ENCODE data around the gene RMDN2. TPM values are rescaled to one million over a fixed set of nuclear protein-coding genes. Genes with fewer than 3 reads are reported as not detected.

The RMDN2 gene, protein sequence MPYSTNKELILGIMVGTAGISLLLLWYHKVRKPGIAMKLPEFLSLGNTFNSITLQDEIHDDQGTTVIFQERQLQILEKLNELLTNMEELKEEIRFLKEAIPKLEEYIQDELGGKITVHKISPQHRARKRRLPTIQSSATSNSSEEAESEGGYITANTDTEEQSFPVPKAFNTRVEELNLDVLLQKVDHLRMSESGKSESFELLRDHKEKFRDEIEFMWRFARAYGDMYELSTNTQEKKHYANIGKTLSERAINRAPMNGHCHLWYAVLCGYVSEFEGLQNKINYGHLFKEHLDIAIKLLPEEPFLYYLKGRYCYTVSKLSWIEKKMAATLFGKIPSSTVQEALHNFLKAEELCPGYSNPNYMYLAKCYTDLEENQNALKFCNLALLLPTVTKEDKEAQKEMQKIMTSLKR
- total RNA-seq: 1 to 10 TPM; 7.3 to 9.0 (median 8.2) TPM
- 4.9 TPM for polyA plus RNA-seq
- long read RNA-seq, donor 1, transcript RMDN2-202 (11 exons, 1,381 nt): major isoform, 6 of 9 reads
- long read RNA-seq, donor 1, partial matches to known transcripts: 0 of 9 reads
- long read RNA-seq, donor 1, other reads (novel, unspliced or antisense): 3 of 9 reads
- long read RNA-seq, donor 2, partial matches to known transcripts: 0 of 3 reads
- long read RNA-seq, donor 2, other reads (novel, unspliced or antisense): 1 of 3 reads
- long read RNA-seq, donor 3, transcript RMDN2-202 (11 exons, 1,381 nt): major isoform, 7 of 13 reads
- long read RNA-seq, donor 3, partial matches to known transcripts: 1 of 13 reads
- long read RNA-seq, donor 3, other reads (novel, unspliced or antisense): 5 of 13 reads
- long read RNA-seq, donor 4, transcript RMDN2-202 (11 exons, 1,381 nt): major isoform, 5 of 8 reads
- long read RNA-seq, donor 4, partial matches to known transcripts: 1 of 8 reads
- long read RNA-seq, donor 4, other reads (novel, unspliced or antisense): 2 of 8 reads

DNA sequence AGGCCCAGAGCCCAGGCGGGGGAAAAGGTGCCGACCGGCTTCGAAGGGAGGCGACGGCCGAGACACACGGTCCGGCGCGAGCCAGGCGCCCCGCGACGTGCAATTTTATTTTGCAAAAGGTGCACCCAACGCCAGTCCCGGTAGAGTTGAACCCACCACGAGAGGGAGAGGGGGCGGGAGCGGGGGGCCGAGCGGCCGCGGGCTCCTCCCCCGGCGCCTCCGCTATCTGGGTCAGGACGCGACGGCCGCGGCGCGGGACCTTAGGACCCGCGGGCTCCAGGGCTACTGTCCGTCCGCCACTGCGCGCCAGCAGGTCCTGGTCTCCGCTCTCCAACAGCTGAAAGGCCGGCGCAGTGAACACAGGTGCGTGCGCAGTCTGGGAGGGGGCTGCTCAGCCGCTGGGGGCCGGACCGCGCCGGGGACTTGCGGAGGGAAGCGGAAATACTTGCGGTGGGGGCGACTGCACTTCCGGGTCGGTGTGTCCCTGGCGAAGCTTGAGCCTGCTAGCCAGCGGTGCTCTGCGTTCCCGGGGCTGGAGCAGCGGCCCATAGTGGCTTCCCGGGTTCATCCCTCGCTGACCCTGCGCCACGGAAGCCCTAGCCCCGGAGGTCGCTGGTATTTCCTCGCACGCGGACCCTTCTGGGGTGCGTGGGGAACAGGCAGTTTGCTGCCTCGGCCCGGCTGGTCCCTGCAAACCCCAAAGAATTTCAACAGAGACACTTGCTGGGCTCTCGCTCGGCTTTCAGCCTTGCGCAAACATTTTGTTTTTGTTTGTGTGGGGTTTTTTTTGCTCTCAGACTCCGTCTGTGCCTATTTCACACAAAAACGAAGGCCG lies at the start of gene RMDN2:
Gene RMDN2, plus strand, starts transcription at position 225 of the 835 bp plus-strand sequence. CDS start 3,991 bp downstream, outside the sequence.
- peak within 1 kb of the TSS; percentile 70 for H3K4me3 ChIP-seq (ENCODE audit: low read length)
- under 1% methylated on average over 79 of the region's 79 CpGs for WGBS
- intact Hi-C loops (cut with DNase I): no loop called here
- peak; percentile 93 to 97 (median 97) for DNase-seq
- no peaks in the 10 kb centered on the region for H3K9me3 ChIP-seq (ENCODE audit: control insufficient read depth, low read length)
- peak; percentile 98 for ATAC-seq
- no peaks in the 10 kb centered on the region for H3K27me3 ChIP-seq (ENCODE audit: control insufficient read depth, insufficient read depth)
- H3K4me1 ChIP-seq (ENCODE audit: control insufficient read depth, insufficient read depth, low read length): peaks cover 3% of the 10 kb centered on the region
- H3K27ac ChIP-seq (ENCODE audit: low read length): peak within 1 kb of the TSS; percentile 96

DNA sequence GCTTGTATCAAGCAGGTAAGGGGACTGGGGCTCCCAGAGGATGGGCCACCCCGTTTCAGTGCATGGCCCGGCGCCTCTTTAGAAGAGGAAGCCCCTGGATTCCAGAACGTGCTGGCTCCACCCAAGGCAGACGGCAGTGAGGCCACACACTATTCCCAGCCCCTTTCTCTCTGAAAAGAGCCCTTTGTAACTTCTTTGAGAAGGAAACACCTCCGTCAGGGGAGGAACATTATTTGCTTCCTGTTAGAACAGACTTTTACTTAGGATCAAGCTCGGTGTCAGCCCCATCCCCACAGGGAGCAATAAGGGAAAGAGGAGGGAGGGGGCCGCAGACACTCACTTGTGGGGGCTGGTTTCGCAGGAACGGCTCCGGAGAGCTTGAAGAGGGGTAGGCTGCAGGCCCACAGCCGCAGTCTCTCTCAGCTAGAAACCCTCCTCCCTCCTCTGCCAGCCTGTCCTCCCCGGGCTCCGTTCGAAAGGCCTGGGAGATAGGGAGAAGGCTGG lies 49.6 kb upstream of the RMDN2 start:
- Histone ChIP-seq H3K27ac (ENCODE audit: low read length) (peak overlapping the region; percentile 56), H3K4me1 (ENCODE audit: control insufficient read depth, insufficient read depth, low read length) (peaks cover 23% of the 10 kb centered on the region), H3K27me3 (ENCODE audit: control insufficient read depth, insufficient read depth) (no peaks in the 10 kb centered on the region), H3K9me3 (ENCODE audit: control insufficient read depth, low read length) (no peaks in the 10 kb centered on the region), H3K4me3 (ENCODE audit: low read length) (no peak overlapping the region)
- intact Hi-C loops (cut with DNase I): loop anchor here (5.0 to 10.0 kb wide), 5 partner anchors 43 to 478 kb away; partner anchors contain the start of gene CDC42EP3 (in 1 of the 4)
- peak; percentile 23 to 51 for ATAC-seq
- no peak for DNase-seq
- WGBS: 25% methylated on average over 15 of the region's 15 CpGs

DNA sequence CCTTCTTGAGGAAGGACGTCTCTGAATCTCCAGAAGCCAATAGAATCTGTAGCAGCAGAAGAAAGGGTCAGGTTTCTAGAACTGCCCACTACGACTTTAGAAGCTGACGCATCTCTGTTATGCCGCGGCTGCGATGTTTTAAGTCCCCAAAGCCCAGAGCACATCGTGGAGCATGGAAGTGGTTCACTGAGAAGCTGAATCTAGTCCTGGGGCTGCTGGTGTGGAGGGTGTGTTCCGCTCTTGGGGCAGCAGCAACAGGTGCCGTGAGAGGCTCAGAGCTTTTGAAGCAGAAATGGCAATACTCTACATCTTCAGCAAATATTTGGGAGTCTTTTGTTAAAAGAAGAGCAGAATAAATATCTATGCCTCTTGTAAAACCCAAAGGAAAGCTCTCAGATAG lies 48.9 kb upstream of the RMDN2 start:
- Histone ChIP-seq H3K27ac (ENCODE audit: low read length) (no peak overlapping the region), H3K4me1 (ENCODE audit: control insufficient read depth, insufficient read depth, low read length) (peaks cover 23% of the 10 kb centered on the region)
- no peak for ATAC-seq

DNA sequence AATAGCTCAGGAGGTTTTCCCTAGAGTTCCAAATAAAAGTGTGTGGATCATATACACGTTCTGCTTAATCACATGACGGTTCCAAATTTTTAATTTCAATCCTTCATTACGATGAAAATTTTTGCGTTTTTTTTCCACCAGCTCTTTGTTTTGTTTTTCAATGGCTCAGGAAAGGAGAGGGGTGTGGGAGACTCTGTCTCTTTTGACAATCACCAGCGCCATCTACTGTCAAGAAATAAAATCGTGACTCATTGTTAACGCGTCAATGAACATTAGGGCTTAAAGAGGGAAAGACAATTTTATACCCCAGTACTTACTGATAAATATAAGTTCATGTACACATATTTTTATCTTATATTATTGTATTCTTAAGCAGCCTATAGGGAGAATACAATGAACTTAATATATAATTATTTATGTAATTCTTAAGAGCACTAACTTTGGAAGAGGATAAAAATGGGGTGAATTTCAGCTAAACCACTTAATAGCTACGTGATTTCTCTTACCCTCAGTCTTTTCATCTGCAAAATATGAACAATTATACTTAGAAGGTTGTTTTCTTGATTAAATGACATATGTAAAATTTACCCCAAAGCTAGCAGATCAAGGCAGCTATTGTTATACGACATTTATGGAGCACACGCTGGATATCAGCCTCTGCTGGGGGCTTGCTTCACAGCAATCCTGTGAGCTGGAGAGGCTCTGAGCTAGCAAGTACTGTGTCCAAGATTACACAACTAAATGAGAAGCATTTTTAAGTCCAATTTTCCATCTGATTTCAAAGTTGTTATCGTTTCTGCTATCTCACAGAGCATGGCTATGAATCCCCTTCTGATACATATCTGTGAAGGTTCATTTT lies 47.4 kb upstream of the RMDN2 start:
- Histone ChIP-seq H3K4me1 (ENCODE audit: control insufficient read depth, insufficient read depth, low read length) (peaks cover 20% of the 10 kb centered on the region), H3K9me3 (ENCODE audit: control insufficient read depth, low read length) (no peaks in the 10 kb centered on the region), H3K27ac (ENCODE audit: low read length) (no peak overlapping the region), H3K4me3 (ENCODE audit: low read length) (no peak overlapping the region), H3K27me3 (ENCODE audit: control insufficient read depth, insufficient read depth) (no peaks in the 10 kb centered on the region)
- ATAC-seq (peak; percentile 65 to 71), DNase-seq (no peak)
- intact Hi-C loops (cut with DNase I): loop anchor here (5.0 to 10.0 kb wide), 5 partner anchors 45 to 480 kb away; partner anchors contain the start of gene CDC42EP3 (in 1 of the 4)
- WGBS: 28% methylated on average over 12 of the region's 12 CpGs

More for the DNA sequence above, 48.9 kb upstream of the RMDN2 start:
- WGBS: 75% methylated on average over 9 of the region's 9 CpGs
- intact Hi-C loops (cut with DNase I): loop anchor here (5.0 to 10.0 kb wide), 5 partner anchors 44 to 479 kb away; partner anchors contain the start of gene CDC42EP3 (in 1 of the 4)
- H3K27me3 ChIP-seq (ENCODE audit: control insufficient read depth, insufficient read depth): no peaks in the 10 kb centered on the region
- no peak overlapping the region for H3K4me3 ChIP-seq (ENCODE audit: low read length)
- H3K9me3 ChIP-seq (ENCODE audit: control insufficient read depth, low read length): no peaks in the 10 kb centered on the region
- DNase-seq: no peak

DNA sequence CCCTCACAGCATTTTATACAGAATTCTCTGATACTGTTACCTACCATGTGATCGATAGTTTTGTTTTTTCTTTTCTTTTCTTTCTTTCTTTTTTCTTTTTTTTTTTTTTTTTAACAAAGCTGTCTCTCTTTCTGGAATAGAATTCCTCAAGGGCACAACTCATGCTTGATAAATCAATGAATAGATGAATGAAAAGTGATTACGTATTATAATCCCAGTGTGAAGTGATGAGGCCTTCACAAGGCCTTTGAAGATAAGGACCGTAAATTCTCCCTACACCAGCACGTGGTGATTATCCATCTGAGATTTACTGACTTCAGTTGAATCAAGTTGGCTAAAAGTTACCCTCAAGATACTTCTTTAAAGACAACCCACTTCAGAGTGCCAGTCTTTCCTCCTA lies 46.6 kb upstream of the RMDN2 start:
- H3K27ac ChIP-seq (ENCODE audit: low read length): no peak overlapping the region
- peaks cover 14% of the 10 kb centered on the region for H3K4me1 ChIP-seq (ENCODE audit: control insufficient read depth, insufficient read depth, low read length)
- intact Hi-C loops (cut with DNase I): loop anchor here (5.0 to 10.0 kb wide), 5 partner anchors 46 to 481 kb away; partner anchors contain the start of gene CDC42EP3 (in 1 of the 4)
- 85% methylated on average over 3 of the region's 4 CpGs for WGBS
- DNase-seq (no peak), ATAC-seq (no peak)
- H3K9me3 ChIP-seq (ENCODE audit: control insufficient read depth, low read length): no peaks in the 10 kb centered on the region
- no peaks in the 10 kb centered on the region for H3K27me3 ChIP-seq (ENCODE audit: control insufficient read depth, insufficient read depth)
- no peak overlapping the region for H3K4me3 ChIP-seq (ENCODE audit: low read length)

DNA sequence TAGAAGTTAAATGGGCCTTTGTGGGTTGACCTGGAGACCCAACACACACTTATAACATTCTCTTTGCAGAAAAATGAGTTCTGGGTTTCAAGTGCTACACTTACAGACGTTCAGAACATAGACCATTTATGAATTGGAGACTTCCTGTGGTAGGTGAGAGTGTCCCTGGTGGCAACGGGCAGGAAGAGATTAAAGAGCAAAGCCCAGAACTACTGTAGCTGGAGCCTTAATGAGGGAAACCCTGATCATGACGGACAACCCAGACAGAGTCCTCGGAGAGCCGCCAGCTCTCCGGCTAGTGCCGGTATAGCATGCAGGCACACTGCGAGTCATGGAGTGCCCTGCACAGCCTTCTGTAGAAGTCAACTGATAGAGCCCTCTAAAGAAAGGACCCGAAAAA lies 44.5 kb upstream of the RMDN2 start:
- DNase-seq (no peak), ATAC-seq (no peak)
- Histone ChIP-seq H3K27ac (ENCODE audit: low read length) (no peak overlapping the region), H3K27me3 (ENCODE audit: control insufficient read depth, insufficient read depth) (no peaks in the 10 kb centered on the region), H3K9me3 (ENCODE audit: control insufficient read depth, low read length) (no peaks in the 10 kb centered on the region), H3K4me3 (ENCODE audit: low read length) (no peak overlapping the region), H3K4me1 (ENCODE audit: control insufficient read depth, insufficient read depth, low read length) (peaks cover 4% of the 10 kb centered on the region)
- intact Hi-C loops (cut with DNase I): loop anchor here in 1 of 4 donors (5.0 kb wide), 1 partner anchor 473 kb away; no protein-coding TSS in a partner anchor
- WGBS: 56% methylated on average over 9 of the region's 9 CpGs

DNA sequence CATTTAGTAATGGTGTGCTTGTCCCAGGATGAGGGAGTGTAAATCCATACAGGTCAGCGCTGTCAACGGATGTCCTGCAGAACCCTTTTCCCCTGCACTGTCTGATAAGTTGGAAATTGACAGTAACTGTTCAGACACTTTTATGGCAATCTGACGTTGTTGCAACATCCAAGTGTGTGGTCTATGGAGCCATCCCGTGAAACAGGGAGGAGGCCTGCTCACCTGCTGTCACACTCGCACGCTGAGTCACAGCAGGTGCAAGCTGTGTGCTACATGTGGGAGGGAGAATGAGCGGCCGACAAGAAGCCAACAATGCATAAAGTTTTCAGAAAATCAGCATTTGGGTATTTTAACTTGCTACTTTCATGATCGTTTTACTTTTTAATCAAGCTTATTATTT lies 43.7 kb upstream of the RMDN2 start:
- DNase-seq (no peak), ATAC-seq (no peak)
- Histone ChIP-seq H3K27me3 (ENCODE audit: control insufficient read depth, insufficient read depth) (no peaks in the 10 kb centered on the region), H3K4me1 (ENCODE audit: control insufficient read depth, insufficient read depth, low read length) (no peaks in the 10 kb centered on the region), H3K9me3 (ENCODE audit: control insufficient read depth, low read length) (no peaks in the 10 kb centered on the region), H3K4me3 (ENCODE audit: low read length) (no peak overlapping the region), H3K27ac (ENCODE audit: low read length) (no peak overlapping the region)
- intact Hi-C loops (cut with DNase I): loop anchor here in 1 of 4 donors (5.0 kb wide), 1 partner anchor 474 kb away; no protein-coding TSS in a partner anchor
- WGBS: 79% methylated on average over 9 of the region's 9 CpGs

DNA sequence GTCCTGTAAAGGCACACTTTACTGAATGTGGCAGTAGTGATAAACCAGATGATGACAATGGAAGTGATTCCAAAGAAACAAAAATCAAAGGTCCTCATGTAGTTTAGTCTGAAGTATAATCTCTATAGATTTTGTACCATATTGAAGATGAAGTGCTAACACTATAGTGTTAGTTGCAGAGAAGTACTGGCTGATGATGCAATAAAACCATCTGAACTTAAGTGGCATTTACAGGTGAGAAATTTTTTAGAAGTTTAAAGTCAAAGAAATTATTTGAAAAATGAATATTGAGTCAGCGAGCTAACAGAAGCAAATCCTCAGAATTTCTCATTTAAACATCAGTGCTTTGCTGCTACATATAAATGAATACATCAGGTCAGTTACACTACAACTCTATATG lies 43.1 kb upstream of the RMDN2 start:
- DNase-seq (no peak), ATAC-seq (no peak)
- intact Hi-C loops (cut with DNase I): loop anchor here in 1 of 4 donors (5.0 kb wide), 1 partner anchor 475 kb away; no protein-coding TSS in a partner anchor
- Histone ChIP-seq H3K27me3 (ENCODE audit: control insufficient read depth, insufficient read depth) (no peaks in the 10 kb centered on the region), H3K27ac (ENCODE audit: low read length) (no peak overlapping the region), H3K9me3 (ENCODE audit: control insufficient read depth, low read length) (no peaks in the 10 kb centered on the region), H3K4me3 (ENCODE audit: low read length) (no peak overlapping the region), H3K4me1 (ENCODE audit: control insufficient read depth, insufficient read depth, low read length) (no peaks in the 10 kb centered on the region)
- WGBS: 93% methylated on average over 1 of the region's 1 CpG

DNA sequence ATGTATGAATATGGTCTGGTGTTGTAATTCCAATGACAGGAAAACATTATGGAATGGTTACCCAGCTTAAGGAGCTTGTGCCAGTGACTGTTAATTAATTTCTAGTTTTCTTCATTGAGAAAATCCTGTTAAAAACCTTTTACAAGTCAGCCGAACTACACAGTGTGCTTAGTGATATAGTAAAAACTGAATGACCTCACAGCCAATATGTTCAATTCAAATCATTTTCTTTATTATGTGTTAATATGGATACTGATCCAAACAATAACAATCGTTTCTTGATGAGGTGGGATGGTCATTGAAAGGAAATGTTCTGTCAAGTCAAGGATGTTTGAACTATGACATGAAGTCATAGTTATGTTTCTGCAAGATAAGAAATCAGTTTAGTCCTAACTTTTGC lies 41.6 kb upstream of the RMDN2 start:
- Histone ChIP-seq H3K4me1 (ENCODE audit: control insufficient read depth, insufficient read depth, low read length) (no peaks in the 10 kb centered on the region), H3K4me3 (ENCODE audit: low read length) (no peak overlapping the region), H3K27ac (ENCODE audit: low read length) (no peak overlapping the region), H3K27me3 (ENCODE audit: control insufficient read depth, insufficient read depth) (no peaks in the 10 kb centered on the region), H3K9me3 (ENCODE audit: control insufficient read depth, low read length) (no peaks in the 10 kb centered on the region)
- intact Hi-C loops (cut with DNase I): loop anchor here in 1 of 4 donors (5.0 kb wide), 1 partner anchor 476 kb away; no protein-coding TSS in a partner anchor
- ATAC-seq (no peak), DNase-seq (no peak)
- 72% methylated on average over 2 of the region's 2 CpGs for WGBS
